ENCODE data around the gene KLC3.

DNA sequence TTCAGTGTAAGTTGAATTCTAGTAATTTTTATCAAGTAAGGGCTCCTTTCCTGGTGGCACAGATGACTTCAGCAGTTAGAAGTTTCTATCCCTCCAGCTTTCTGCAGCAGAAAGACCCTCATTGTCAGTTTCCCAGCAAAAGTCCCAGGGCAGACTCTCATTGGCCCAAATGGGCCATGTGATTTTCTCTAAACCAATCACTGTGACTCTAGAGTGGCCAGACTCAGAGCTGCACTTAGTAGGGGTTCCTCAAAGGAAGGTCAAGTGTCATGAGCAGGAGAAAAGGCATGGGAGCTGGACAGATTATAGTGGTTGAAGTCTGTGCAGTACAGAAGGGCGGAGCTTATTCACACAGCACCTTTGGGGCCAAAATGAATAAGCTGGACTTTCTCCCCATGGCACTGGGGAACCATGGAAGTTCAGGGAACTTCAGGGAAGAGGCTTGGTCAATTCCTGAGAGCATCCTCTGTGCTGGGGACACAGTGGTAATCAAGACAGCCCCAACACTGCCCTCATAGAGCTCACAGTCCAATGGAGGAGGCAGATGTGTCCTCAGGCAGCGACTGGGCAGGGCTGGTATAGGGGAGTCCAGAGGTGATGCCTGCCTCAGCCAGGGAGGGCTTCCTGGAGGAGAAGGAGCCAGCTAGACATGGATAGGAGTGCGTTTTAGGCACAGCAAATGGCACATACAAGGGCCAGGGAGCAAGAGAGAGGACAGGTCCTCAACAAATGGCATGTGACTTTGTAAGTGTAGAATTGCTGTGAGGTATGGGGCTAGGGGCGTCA, 36.2 kb upstream of the KLC3 start:
- TF ChIP-seq, protein P1, sequence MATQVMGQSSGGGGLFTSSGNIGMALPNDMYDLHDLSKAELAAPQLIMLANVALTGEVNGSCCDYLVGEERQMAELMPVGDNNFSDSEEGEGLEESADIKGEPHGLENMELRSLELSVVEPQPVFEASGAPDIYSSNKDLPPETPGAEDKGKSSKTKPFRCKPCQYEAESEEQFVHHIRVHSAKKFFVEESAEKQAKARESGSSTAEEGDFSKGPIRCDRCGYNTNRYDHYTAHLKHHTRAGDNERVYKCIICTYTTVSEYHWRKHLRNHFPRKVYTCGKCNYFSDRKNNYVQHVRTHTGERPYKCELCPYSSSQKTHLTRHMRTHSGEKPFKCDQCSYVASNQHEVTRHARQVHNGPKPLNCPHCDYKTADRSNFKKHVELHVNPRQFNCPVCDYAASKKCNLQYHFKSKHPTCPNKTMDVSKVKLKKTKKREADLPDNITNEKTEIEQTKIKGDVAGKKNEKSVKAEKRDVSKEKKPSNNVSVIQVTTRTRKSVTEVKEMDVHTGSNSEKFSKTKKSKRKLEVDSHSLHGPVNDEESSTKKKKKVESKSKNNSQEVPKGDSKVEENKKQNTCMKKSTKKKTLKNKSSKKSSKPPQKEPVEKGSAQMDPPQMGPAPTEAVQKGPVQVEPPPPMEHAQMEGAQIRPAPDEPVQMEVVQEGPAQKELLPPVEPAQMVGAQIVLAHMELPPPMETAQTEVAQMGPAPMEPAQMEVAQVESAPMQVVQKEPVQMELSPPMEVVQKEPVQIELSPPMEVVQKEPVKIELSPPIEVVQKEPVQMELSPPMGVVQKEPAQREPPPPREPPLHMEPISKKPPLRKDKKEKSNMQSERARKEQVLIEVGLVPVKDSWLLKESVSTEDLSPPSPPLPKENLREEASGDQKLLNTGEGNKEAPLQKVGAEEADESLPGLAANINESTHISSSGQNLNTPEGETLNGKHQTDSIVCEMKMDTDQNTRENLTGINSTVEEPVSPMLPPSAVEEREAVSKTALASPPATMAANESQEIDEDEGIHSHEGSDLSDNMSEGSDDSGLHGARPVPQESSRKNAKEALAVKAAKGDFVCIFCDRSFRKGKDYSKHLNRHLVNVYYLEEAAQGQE (IDR thresholded peaks at IDR 0.05; ENCODE audit: insufficient read depth in 1 of 2, low read depth in 2 of 2, low read length in 2 of 2), result no peak
- TF ChIP-seq POLR2AphosphoS5 (IDR thresholded peaks at IDR 0.05; ENCODE audit: low read depth, low read length) (no peak), FOXP2 (optimal IDR thresholded peaks at IDR 0.05; ENCODE audit: borderline replicate concordance, extremely low read depth, extremely low read length, insufficient read depth) (no peak)

All from PFSK-1 (cell line).